ENCODE data around the gene WWC2.
"Not testable (repeated sequence)": the region's sequence is repeated elsewhere in the genome, so short reads cannot be mapped to it uniquely, and the experiment has no call there.

WWC2 gene

GRCh38 chr4:183304067-183304466 lies 205.0 kb downstream of the WWC2 start:
- no peak for DNase-seq

GRCh38 chr4:183304538-183304937 lies 205.5 kb downstream of the WWC2 start:
- no peak for DNase-seq

- DNase-seq = no peak
These were observed 207.8 kb downstream of the WWC2 start for GRCh38 chr4:183306811-183307210.

- no peak for DNase-seq
These were observed 213.8 kb downstream of the WWC2 start for GRCh38 chr4:183312841-183313240.

GRCh38 chr4:183314336-183314735 lies 215.3 kb downstream of the WWC2 start:
- DNase-seq = no peak

- no peak for DNase-seq
These were observed 215.7 kb downstream of the WWC2 start for GRCh38 chr4:183314806-183315205.

- DNase-seq = no peak
These were observed 219.6 kb downstream of the WWC2 start for GRCh38 chr4:183318656-183319055.

GRCh38 chr4:183320211-183321059 lies 221.4 kb downstream of the WWC2 start, which contains the start of gene CLDN22:
TSS of gene CLDN22 (minus strand) at chr4:183320276. CDS start at chr4:183320218, 58 bp downstream.
- DNase-seq = no peak

GRCh38 chr4:183321079-183321478 lies 222.0 kb downstream of the WWC2 start:
- no peak for DNase-seq

- DNase-seq = no peak
These were observed 222.5 kb downstream of the WWC2 start for GRCh38 chr4:183321516-183321915.

- no peak for DNase-seq
These were observed 223.3 kb downstream of the WWC2 start, which contains the start of gene CLDN24 for GRCh38 chr4:183322326-183322725. TSS of gene CLDN24 (minus strand) at chr4:183322426. CDS start at chr4:183322426, 0 bp downstream.

GRCh38 chr4:183323295-183323694 lies 224.2 kb downstream of the WWC2 start:
- no peak for DNase-seq

GRCh38 chr4:183324056-183324455 lies 225.0 kb downstream of the WWC2 start:
- not testable (repeated sequence) for DNase-seq

- no peak for DNase-seq
These were observed 225.6 kb downstream of the WWC2 start for GRCh38 chr4:183324619-183325018.

- not testable (repeated sequence) for DNase-seq
These were observed 227.3 kb downstream of the WWC2 start for GRCh38 chr4:183326387-183326786.

GRCh38 chr4:183326853-183327252 lies 227.8 kb downstream of the WWC2 start:
- no peak for DNase-seq

- no peak for DNase-seq
These were observed 228.8 kb downstream of the WWC2 start for GRCh38 chr4:183327827-183328226.

GRCh38 chr4:183328832-183329231 lies 229.8 kb downstream of the WWC2 start:
- DNase-seq = peak; percentile 32

GRCh38 chr4:183329244-183329643 lies 230.2 kb downstream of the WWC2 start:
- DNase-seq = no peak

GRCh38 chr4:183329954-183330742 lies 231.1 kb downstream of the WWC2 start:
- no peak for DNase-seq

- no peak for DNase-seq
These were observed 231.8 kb downstream of the WWC2 start for GRCh38 chr4:183330841-183331240.

- DNase-seq = no peak
These were observed 233.4 kb downstream of the WWC2 start for GRCh38 chr4:183332447-183332846.

GRCh38 chr4:183333202-183333601 lies 234.1 kb downstream of the WWC2 start:
- no peak for DNase-seq

GRCh38 chr4:183333983-183334382 lies 234.9 kb downstream of the WWC2 start:
- DNase-seq = no peak
